HG03432 (cell line): ENCODE data around the gene CASP1.

Experiments
- ATAC-seq: cut with Tn5 transposase; IDR thresholded peaks from one replicate; pipeline ENCODE4 v1.9.1; 2021; ENCODE audit warnings: mild to moderate bottlenecking, moderate library complexity; ENCODE audit not compliant: unreplicated experiment

The CASP1 gene

DNA sequence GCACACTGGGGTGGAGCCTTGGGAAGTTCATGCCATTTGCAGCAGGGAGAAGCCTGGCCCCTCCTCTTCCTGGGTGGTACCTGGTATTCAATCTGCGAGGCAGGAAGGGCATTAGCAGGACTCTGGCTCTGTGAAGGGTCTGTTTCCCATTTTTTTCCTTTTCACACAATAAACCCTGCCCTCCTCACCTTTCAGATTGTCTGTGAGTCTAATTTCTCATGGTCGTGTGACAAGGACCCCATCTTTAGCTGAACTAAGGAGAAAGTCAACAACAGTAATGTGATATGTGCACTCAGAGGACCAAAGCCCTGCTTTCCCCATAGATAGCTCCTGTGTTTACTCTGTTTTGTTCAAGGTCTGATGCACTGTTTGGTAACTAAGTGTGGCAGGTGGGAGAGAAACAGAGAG is 39.9 kb downstream of the CASP1 start:
- ATAC-seq, result no peak

DNA sequence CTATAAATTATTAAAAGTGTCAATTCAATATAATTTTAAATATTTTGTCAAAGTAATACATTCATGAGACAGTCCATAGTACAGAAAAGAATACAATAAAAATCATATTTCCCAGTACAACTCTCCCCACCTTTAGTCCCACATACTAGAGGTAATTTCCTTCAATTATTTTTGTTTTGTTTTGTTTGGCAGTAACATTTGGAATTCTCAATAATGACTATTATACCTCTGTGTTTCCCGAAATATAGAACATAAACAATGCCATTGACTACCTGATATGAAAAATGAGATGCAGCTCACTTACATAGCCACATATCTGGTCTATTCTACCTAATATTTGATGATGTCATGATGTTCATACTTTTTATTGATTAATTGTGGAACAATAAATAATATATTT is 42.2 kb downstream of the CASP1 start:
- ATAC-seq, result no peak

- ATAC-seq, result no peak
Observed at GRCh38 chr11:104991994-104992393, 43.0 kb downstream of the CASP1 start.

DNA sequence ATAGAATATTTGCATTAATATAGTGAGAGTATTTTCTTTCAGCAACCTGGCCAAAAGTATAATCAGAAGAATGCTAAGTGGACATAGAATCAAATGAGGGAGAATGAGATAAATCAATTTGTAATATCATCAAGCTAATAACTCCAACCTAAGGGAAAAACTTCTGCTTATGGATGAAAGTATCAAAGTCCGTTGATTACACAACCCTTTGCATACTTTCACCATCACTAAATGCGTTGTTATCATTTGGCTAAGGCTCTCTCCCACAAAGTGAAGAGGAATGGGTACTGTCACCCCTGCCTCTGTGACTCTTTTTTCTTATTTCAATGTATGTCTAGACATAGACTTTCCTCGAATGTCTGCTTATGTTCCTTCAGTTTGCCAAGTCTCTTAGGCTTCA is 50.1 kb downstream of the CASP1 start:
- no peak for ATAC-seq

DNA sequence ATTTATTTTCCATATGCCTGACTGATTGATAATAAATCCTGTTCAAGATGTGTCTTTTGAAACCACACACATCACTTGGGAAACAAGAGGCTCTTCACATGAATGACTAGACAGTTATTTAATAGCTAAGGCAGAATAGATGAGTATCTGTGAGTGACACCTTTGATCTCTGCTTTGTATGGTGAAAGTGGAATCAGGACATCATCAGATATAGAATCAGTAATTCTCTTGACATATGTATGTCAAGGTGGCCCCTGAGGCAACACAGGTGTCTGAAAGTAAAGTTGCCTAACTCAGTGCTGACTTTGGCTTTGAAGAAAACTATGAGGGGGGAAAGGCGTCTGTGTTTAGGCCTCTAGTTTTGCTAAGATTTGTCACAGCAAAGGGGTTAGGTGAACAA is 55.1 kb downstream of the CASP1 start:
- ATAC-seq, result no peak
